ENCODE measurements around the gene SLC16A11.
A peak's percentile ranks its signal among the peaks of the same experiment; 100 is the strongest.

SLC16A11 gene

DNA sequence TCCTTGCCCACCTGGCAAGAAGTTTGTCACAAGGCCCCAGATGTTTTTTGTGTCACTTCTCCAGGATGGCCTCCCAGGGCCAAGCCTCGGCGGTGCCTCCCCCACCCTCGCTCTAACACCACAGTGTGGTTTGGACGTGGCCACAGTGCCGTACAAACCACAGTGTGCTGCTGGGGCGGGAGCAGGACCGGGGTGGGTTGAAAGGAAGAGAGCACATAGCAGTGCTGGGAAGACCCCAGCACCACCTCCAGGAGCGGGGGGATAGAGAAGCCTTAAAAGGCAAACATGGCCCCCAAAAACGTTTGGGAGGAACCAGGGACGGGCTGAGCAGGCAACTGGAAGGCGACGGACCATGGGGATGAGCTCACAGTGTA lies 26.1 kb downstream of the SLC16A11 start:
- TF ChIP-seq ZFX (IDR thresholded peaks at IDR 0.05; ENCODE audit: borderline replicate concordance), result no peak
- TF ChIP-seq, protein P1, sequence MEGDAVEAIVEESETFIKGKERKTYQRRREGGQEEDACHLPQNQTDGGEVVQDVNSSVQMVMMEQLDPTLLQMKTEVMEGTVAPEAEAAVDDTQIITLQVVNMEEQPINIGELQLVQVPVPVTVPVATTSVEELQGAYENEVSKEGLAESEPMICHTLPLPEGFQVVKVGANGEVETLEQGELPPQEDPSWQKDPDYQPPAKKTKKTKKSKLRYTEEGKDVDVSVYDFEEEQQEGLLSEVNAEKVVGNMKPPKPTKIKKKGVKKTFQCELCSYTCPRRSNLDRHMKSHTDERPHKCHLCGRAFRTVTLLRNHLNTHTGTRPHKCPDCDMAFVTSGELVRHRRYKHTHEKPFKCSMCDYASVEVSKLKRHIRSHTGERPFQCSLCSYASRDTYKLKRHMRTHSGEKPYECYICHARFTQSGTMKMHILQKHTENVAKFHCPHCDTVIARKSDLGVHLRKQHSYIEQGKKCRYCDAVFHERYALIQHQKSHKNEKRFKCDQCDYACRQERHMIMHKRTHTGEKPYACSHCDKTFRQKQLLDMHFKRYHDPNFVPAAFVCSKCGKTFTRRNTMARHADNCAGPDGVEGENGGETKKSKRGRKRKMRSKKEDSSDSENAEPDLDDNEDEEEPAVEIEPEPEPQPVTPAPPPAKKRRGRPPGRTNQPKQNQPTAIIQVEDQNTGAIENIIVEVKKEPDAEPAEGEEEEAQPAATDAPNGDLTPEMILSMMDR (IDR thresholded peaks at IDR 0.05), result no peak
- peak overlapping the region; percentile 93 for H3K27ac ChIP-seq

DNA sequence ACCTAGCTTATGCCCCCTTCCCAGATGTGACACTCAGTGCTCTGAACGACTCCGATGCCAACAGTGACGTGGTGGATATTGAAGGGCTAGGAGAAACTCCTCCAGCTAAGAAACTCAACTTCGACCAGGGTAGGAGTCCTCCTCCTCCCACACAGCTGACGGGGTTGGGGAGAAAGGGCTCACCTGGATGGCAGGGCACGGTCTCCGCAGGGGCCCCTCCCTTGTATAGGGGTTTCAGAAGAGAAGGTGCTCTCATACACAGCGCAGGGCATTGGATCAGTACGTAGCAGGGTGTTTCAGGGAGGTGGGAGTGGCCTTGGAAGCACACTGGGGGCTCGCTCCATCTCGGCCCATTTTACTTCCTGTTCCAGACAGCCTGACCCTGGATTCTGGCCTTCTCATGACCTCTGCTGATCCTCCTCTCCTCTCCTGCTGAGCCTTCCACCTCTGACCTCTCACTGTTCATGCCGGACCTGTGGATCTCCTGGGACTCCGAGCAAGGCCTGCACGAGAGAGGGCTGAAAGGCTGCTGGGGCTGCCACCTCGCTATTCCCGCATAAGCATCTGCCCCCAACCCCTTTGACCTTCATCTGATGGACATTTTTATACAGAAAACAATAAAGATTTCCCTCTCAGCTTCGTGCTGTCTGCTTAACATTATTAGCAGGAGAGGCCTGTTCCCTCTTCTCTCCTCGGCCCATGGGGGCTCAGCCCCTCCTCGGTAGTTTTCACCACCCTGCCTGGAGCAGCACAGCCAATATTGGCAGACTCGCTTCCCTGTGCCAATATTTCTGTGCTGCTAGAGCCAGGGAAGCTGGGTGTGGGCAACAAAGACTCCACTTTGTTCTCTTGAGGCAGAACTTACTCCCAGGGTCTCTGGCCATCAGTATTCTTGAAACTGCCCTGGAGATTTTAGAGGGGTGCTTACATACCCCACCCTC lies 26.7 kb downstream of the SLC16A11 start:
- H3K27ac ChIP-seq, result peak overlapping the region; percentile 93
- TF ChIP-seq, protein P1 (IDR thresholded peaks at IDR 0.05), result no peak
- no peak for TF ChIP-seq ZFX (IDR thresholded peaks at IDR 0.05; ENCODE audit: borderline replicate concordance)

DNA sequence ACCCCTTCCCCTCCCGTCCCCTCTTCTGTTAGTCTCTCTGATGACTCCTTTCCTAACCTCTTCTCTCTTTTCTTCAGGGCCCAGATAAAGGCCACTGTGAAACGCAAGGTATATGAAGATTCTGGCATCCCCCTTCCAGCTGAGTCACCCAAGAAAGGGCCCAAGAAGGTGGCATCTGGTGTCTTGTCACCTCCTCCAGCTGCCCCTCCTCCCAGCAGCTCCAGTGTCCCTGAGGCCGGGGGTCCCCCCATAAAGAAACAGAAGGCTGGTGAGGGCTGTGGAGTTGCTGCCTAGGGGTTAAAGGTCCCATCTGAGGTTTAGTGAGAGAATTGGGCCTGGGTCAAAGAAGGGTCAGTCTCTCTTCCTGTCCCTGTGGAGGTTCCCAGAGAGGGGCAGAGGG lies 27.5 kb downstream of the SLC16A11 start:
- TF ChIP-seq, protein P1 (IDR thresholded peaks at IDR 0.05), result no peak
- TF ChIP-seq ZFX (IDR thresholded peaks at IDR 0.05; ENCODE audit: borderline replicate concordance), result no peak
- peak overlapping the region; percentile 93 for H3K27ac ChIP-seq

GRCh38 chr17:7014995-7015958 lies 28.6 kb downstream of the SLC16A11 start:
- no peak for TF ChIP-seq ZFX (IDR thresholded peaks at IDR 0.05; ENCODE audit: borderline replicate concordance)
- TF ChIP-seq, protein P1 (IDR thresholded peaks at IDR 0.05), result peak; percentile 33
- H3K27ac ChIP-seq, result peak overlapping the region; percentile 93

DNA sequence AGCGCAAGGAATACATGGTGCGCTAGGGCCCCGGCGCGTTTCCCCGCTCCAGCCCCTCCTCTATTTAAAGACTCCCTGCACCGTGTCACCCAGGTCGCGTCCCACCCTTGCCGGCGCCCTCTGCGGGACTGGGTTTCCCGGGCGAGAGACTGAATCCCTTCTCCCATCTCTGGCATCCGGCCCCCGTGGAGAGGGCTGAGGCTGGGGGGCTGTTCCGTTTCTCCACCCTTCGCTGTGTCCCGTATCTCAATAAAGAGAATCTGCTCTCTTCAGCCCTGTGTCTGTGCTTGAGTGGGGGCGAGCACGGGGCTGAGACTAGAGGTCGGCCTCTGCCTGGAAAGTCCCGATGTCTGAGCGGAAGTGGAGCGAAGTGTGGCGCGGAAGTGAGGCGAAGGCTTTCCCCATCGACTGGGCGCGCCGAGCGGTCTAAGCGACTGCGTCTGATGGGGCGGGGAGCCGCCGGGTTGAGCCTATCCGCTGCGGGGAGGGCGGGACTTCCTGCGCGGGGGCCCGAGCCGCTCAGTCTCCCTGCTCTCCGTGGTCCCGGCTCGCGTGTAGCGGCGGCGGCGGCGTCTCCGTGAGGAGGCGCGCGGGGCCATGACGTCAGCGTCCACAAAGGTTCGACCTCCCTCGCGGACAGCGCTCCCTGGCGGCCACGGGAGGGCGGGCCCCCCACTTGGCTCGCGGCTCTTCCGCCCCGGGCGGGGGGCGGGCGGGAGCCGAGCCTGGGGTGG lies 29.5 kb downstream of the SLC16A11 start:
- peak overlapping the region; percentile 93 for H3K27ac ChIP-seq
- TF ChIP-seq, protein P1 (IDR thresholded peaks at IDR 0.05), result peak; percentile 83
- no peak for TF ChIP-seq ZFX (IDR thresholded peaks at IDR 0.05; ENCODE audit: borderline replicate concordance)

DNA sequence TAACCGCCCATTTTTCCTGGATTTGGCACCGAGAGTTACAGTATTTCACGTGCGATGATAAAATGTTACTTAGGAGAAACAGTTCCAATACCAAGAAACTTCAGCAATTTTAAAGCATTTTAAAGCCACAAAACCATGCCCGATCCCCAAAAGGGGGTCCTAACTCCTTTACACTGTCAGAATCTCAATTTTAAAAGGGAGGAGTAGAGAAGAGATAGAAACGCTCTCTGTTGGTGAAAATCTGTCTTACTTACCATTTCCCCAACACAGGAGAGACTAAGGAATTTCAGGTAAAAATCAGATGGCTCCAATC lies 32.0 kb downstream of the SLC16A11 start:
- peak overlapping the region; percentile 93 for H3K27ac ChIP-seq
- TF ChIP-seq, protein P1 (IDR thresholded peaks at IDR 0.05), result no peak
- TF ChIP-seq ZFX (IDR thresholded peaks at IDR 0.05; ENCODE audit: borderline replicate concordance), result no peak

Measured in 22Rv1 (cell line).